ENCODE results near the gene TDP1. TPM values are rescaled to one million over a fixed set of nuclear protein-coding genes. Genes with fewer than 3 reads are reported as not detected.

Gene TDP1
- total RNA-seq, 4 donors from 2014 or later, result 13.0 to 15.1 (median 13.8) TPM

- no peak for TF ChIP-seq CTCF (IDR thresholded peaks at IDR 0.05; ENCODE audit: low read depth)
Observed at GRCh38 chr14:90017371-90017770, 61.6 kb downstream of the TDP1 start.

- TF ChIP-seq CTCF (IDR thresholded peaks at IDR 0.05; ENCODE audit: low read depth), result no peak
Observed at GRCh38 chr14:90019824-90020523, 64.2 kb downstream of the TDP1 start.

GRCh38 chr14:90023176-90023896, 67.6 kb downstream of the TDP1 start:
- no peak for TF ChIP-seq CTCF (IDR thresholded peaks at IDR 0.05; ENCODE audit: low read depth)

GRCh38 chr14:90024910-90025309, 69.2 kb downstream of the TDP1 start:
- no peak for TF ChIP-seq CTCF (IDR thresholded peaks at IDR 0.05; ENCODE audit: low read depth)

- no peak for TF ChIP-seq CTCF (IDR thresholded peaks at IDR 0.05; ENCODE audit: low read depth)
Observed at GRCh38 chr14:90027842-90028241, 72.1 kb downstream of the TDP1 start.

GRCh38 chr14:90034156-90034555, 78.4 kb downstream of the TDP1 start:
- no peak for TF ChIP-seq CTCF (IDR thresholded peaks at IDR 0.05; ENCODE audit: low read depth)

GRCh38 chr14:90034835-90035525, 79.3 kb downstream of the TDP1 start:
- no peak for TF ChIP-seq CTCF (IDR thresholded peaks at IDR 0.05; ENCODE audit: low read depth)
